Activated naive CD8-positive, alpha-beta T cell treated with anti-CD3 and anti-CD28 coated beads, Interleukin-2, amount 50 U/mL, for 24 hours (primary cell): ENCODE results near the gene CALM3.

Experiments used
- ATAC-seq: fragments of 150-1000 bp; cut with Tn5 transposase; one replicate; pipeline ENCODE4 v1.10.0; 2021
- DNase-seq: peaks from one replicate; pipeline ENCODE4 v3.0.0; 2021
- H3K27ac Mint-ChIP-seq: one replicate; pipeline ENCODE4 v1.8.0; 2021; ENCODE audit warnings: mild to moderate bottlenecking, mixed read lengths
- H3K27me3 Mint-ChIP-seq: one replicate; pipeline ENCODE4 v1.8.0; 2021; ENCODE audit warnings: mixed read lengths
- H3K36me3 Mint-ChIP-seq: one replicate; pipeline ENCODE4 v1.8.0; 2021; ENCODE audit warnings: low read depth, mixed read lengths
- H3K4me1 Mint-ChIP-seq: one replicate; pipeline ENCODE4 v1.8.0; 2021; ENCODE audit warnings: mixed read lengths
- H3K4me3 Mint-ChIP-seq: one replicate; pipeline ENCODE4 v1.8.0; 2021; ENCODE audit warnings: mild to moderate bottlenecking, moderate library complexity, mixed read lengths
- H3K9me3 Mint-ChIP-seq: one replicate; pipeline ENCODE4 v1.8.0; 2021; ENCODE audit warnings: mixed read lengths

CALM3 gene

GRCh38 chr19:46630586-46631205, 29.6 kb downstream of the CALM3 start:
- Mint-ChIP-seq H3K27ac (no peak overlapping the region), H3K36me3 (peaks cover 9% of the 10 kb centered on the region), H3K9me3 (no peaks in the 10 kb centered on the region)

DNA sequence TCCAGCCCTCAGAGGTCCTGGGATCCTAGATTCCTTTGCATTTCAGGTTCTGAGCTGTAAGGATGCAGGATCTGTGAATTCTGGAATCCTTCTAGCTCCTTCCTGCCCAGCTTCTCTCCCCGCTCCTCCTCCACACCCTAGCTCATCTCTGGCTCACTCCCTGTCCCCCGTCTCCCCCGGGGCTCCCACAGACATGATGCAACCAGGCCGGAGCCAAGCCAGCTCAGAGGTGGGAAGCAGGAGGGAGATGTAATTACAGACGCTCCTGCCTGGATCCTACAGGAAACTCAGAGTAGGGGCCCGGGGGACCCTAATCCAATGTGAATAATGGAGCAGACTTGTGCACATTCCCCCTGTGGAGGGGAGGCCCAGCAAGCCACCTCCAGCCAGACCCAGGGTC, 30.4 kb downstream of the CALM3 start:
- Mint-ChIP-seq H3K36me3 (peaks cover 9% of the 10 kb centered on the region), H3K27ac (no peak overlapping the region), H3K4me3 (no peak overlapping the region), H3K9me3 (no peaks in the 10 kb centered on the region), H3K4me1 (peaks cover 34% of the 10 kb centered on the region), H3K27me3 (peaks cover 3% of the 10 kb centered on the region)
- ATAC-seq (no peak), DNase-seq (no peak)

More at GRCh38 chr19:46630586-46631205, 29.6 kb downstream of the CALM3 start:
- Mint-ChIP-seq H3K4me1 (peaks cover 37% of the 10 kb centered on the region), H3K27me3 (peaks cover 3% of the 10 kb centered on the region), H3K4me3 (no peak overlapping the region)
- no peak for ATAC-seq
- no peak for DNase-seq

DNA sequence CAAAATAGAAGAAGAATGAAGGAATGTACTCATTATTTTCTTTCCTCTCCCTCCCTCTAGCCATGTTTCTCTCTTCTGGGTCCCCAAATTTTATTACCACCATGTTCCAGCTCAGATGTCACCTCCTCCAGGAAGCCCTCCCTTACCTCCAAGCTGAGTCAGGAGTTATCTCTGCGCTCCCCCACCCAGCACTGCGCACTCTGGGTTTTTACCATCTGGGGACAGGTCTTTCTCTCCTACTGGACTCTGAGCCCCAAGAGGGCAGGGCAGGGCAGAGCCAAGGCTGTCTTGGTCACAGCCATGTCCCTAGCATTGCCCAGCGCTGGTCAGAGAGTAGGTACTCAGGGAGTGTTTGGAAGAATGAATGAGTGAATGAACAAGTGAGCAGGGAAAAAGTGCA, 32.0 kb downstream of the CALM3 start:
- no peak overlapping the region for H3K27ac Mint-ChIP-seq
- ATAC-seq = no peak

GRCh38 chr19:46634045-46634655, 33.0 kb downstream of the CALM3 start:
- DNase-seq (peak; percentile 97), ATAC-seq (peak; percentile 18)
- no peak overlapping the region for H3K27ac Mint-ChIP-seq
- peaks cover 9% of the 10 kb centered on the region for H3K36me3 Mint-ChIP-seq
- H3K27me3 Mint-ChIP-seq = peaks cover 3% of the 10 kb centered on the region
- peaks cover 22% of the 10 kb centered on the region for H3K4me1 Mint-ChIP-seq
- H3K9me3 Mint-ChIP-seq = no peaks in the 10 kb centered on the region
- peak overlapping the region; percentile 81 for H3K4me3 Mint-ChIP-seq

More for the DNA sequence above, 32.0 kb downstream of the CALM3 start:
- peaks cover 3% of the 10 kb centered on the region for H3K27me3 Mint-ChIP-seq
- H3K36me3 Mint-ChIP-seq = peaks cover 9% of the 10 kb centered on the region
- peaks cover 27% of the 10 kb centered on the region for H3K4me1 Mint-ChIP-seq
- no peaks in the 10 kb centered on the region for H3K9me3 Mint-ChIP-seq
- DNase-seq = no peak
- H3K4me3 Mint-ChIP-seq = peak overlapping the region; percentile 81

- H3K4me1 Mint-ChIP-seq = peaks cover 24% of the 10 kb centered on the region
- peak overlapping the region; percentile 81 for H3K4me3 Mint-ChIP-seq
- no peak overlapping the region for H3K27ac Mint-ChIP-seq
- peaks cover 3% of the 10 kb centered on the region for H3K27me3 Mint-ChIP-seq
- no peak for ATAC-seq
- no peak for DNase-seq
- H3K36me3 Mint-ChIP-seq = peaks cover 9% of the 10 kb centered on the region
- no peaks in the 10 kb centered on the region for H3K9me3 Mint-ChIP-seq
These were observed 33.6 kb downstream of the CALM3 start for GRCh38 chr19:46634656-46635218.

GRCh38 chr19:46635920-46636761, 35.0 kb downstream of the CALM3 start, which contains the start of gene GNG8:
TSS of gene GNG8 (minus strand) at chr19:46636202. CDS start at chr19:46634682, 1,520 bp downstream.
- DNase-seq (peak; percentile 55), ATAC-seq (peak; percentile 4)
- peaks cover 9% of the 10 kb centered on the region for H3K36me3 Mint-ChIP-seq
- H3K9me3 Mint-ChIP-seq = no peaks in the 10 kb centered on the region
- H3K27ac Mint-ChIP-seq = peak within 1 kb of the TSS; percentile 61
- peak within 1 kb of the TSS; percentile 81 for H3K4me3 Mint-ChIP-seq
- peaks cover 8% of the 10 kb centered on the region for H3K27me3 Mint-ChIP-seq
- H3K4me1 Mint-ChIP-seq = peaks cover 31% of the 10 kb centered on the region

- no peak for DNase-seq
- Mint-ChIP-seq H3K27me3 (peaks cover 10% of the 10 kb centered on the region), H3K4me3 (no peak overlapping the region), H3K4me1 (peaks cover 31% of the 10 kb centered on the region), H3K9me3 (no peaks in the 10 kb centered on the region), H3K36me3 (peaks cover 9% of the 10 kb centered on the region), H3K27ac (no peak overlapping the region)
- ATAC-seq = no peak
These were observed 36.1 kb downstream of the CALM3 start for GRCh38 chr19:46637224-46637623.

DNA sequence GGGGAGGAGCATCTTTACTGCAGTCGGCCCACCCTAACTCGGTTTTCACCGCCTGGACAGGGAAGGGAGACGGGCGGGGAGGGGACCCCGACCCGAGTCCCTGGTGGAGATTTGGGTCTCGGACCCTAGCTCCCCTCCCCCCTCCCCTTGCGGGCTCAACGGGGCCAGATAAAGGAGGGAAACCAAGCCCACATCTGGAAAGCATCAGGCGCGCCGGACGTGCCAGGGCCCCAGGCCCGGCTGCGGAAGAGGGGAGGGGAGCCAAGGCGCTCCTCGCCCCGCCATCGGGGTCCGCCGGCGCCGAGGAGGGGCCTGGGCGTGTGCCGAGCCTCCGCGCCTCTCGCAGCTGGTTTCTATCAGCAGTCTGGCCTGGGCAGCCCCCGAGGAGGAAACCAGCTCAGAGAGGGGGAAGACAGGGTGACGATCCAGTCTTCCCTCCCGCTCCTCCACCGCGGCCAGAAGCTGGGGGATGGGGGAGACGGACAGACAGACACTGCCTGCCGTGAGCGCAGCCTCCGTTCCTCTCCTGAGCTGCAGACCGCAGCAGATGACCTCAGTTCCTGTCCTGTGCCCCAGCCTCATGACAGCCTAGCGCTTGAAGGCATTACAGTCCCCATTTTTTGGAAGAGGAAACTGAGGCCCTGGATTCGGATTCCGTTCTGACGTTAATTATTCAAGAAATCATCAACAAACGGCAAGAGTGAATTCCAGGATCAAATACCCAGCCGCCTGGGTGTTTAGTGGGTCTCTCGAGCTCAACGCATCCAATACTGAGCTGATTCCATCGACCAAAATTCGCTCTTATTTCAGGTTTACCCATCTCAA, 38.4 kb downstream of the CALM3 start:
- H3K9me3 Mint-ChIP-seq = no peaks in the 10 kb centered on the region
- H3K27me3 Mint-ChIP-seq = peaks cover 12% of the 10 kb centered on the region
- no peak overlapping the region for H3K27ac Mint-ChIP-seq
- peak; percentile 60 for DNase-seq
- H3K36me3 Mint-ChIP-seq = no peaks in the 10 kb centered on the region
- no peak overlapping the region for H3K4me3 Mint-ChIP-seq
- ATAC-seq = no peak
- H3K4me1 Mint-ChIP-seq = peaks cover 16% of the 10 kb centered on the region

- no peak for DNase-seq
- peaks cover 16% of the 10 kb centered on the region for H3K27me3 Mint-ChIP-seq
- peak overlapping the region; percentile 19 for H3K4me3 Mint-ChIP-seq
- H3K36me3 Mint-ChIP-seq = no peaks in the 10 kb centered on the region
- H3K9me3 Mint-ChIP-seq = no peaks in the 10 kb centered on the region
- H3K4me1 Mint-ChIP-seq = peaks cover 11% of the 10 kb centered on the region
- no peak for ATAC-seq
- peak overlapping the region; percentile 28 for H3K27ac Mint-ChIP-seq
These were observed 39.5 kb downstream of the CALM3 start for GRCh38 chr19:46640656-46641055.

GRCh38 chr19:46644720-46645119, 43.6 kb downstream of the CALM3 start:
- DNase-seq = no peak
- no peak for ATAC-seq
- H3K4me1 Mint-ChIP-seq = peaks cover 13% of the 10 kb centered on the region
- H3K4me3 Mint-ChIP-seq = no peak overlapping the region
- peaks cover 4% of the 10 kb centered on the region for H3K9me3 Mint-ChIP-seq
- H3K27me3 Mint-ChIP-seq = peaks cover 34% of the 10 kb centered on the region
- no peak overlapping the region for H3K27ac Mint-ChIP-seq
- peaks cover 3% of the 10 kb centered on the region for H3K36me3 Mint-ChIP-seq

GRCh38 chr19:46646402-46646801, 45.3 kb downstream of the CALM3 start:
- H3K36me3 Mint-ChIP-seq = peaks cover 3% of the 10 kb centered on the region
- no peak for DNase-seq
- no peak overlapping the region for H3K4me3 Mint-ChIP-seq
- peaks cover 42% of the 10 kb centered on the region for H3K27me3 Mint-ChIP-seq
- H3K4me1 Mint-ChIP-seq = peaks cover 10% of the 10 kb centered on the region
- ATAC-seq = no peak
- H3K9me3 Mint-ChIP-seq = peaks cover 4% of the 10 kb centered on the region
- no peak overlapping the region for H3K27ac Mint-ChIP-seq

DNA sequence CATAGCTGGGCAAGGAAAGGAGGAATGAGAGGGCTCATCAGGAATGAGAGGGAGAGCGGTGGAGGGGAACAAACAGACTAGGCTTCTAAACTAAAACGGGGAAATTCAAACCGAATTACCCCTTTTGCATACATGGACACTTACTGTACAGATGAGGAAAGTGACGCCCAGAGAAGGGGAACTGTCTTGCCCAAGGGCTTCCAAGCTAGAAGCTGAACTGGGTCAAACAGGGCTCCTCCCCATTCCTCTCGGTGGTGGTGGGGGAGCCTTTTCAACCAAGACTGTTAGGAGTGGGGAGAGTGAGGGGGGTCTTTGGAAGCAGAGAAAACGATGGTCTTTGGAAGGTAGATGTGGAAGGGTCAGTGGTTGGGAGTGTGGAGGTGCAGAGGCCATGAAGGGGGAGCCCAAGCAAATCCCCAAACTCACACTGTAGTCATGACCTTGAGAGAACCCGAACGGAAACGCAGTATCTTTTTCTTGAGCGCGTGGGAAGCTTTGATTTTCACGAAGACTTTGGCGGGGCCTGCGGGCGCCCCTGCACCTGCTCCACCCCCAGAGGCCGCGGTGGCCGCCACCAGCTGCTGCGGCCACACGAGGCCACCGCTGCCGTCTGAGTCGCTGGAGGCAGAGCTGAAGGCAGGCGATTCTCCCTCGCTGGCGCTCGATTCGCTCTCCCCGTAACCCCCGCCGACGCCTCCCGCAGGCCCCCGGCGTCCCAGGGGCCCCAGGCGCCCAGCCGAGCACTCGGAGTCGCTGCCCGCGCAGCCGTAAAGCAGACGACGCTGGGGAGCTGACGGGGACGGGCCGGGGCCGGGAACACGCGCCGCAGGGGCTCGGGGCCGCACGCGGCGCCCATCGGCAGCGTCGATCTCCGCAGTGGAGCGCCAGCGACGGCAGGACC, 47.2 kb downstream of the CALM3 start:
- peaks cover 3% of the 10 kb centered on the region for H3K36me3 Mint-ChIP-seq
- DNase-seq (no peak), ATAC-seq (no peak)
- peaks cover 10% of the 10 kb centered on the region for H3K4me1 Mint-ChIP-seq
- H3K9me3 Mint-ChIP-seq = peaks cover 4% of the 10 kb centered on the region
- H3K27ac Mint-ChIP-seq = no peak overlapping the region
- peak overlapping the region; percentile 2 for H3K4me3 Mint-ChIP-seq
- peaks cover 48% of the 10 kb centered on the region for H3K27me3 Mint-ChIP-seq
